H1 (cell line): ENCODE results near the gene ACACA. TPM values are rescaled to one million over a fixed set of nuclear protein-coding genes. Genes with fewer than 3 reads are reported as not detected.

Experiments used
- TAF7 ChIP-seq: optimal IDR thresholded peaks from 2 replicates; pipeline ENCODE3; 2011; ENCODE audit warnings: low read depth, mild to moderate bottlenecking, inconsistent platforms, low read length, moderate library complexity, borderline replicate concordance
- polyA plus RNA-seq, 7 experiments: library from polyadenylated mRNA; depleted of rRNA in 3 of 7; stranded (reverse) in 5 of 7; unstranded in 2 of 7; fragments of >200 nt in 5 of 7; fragments of 200-250 nt in 2 of 7; gene quantifications; 1 replicate in 5 of 7; 2 replicates in 1 of 7; 4 replicates in 1 of 7; pipeline versions ENCODE4 v1.2.1 to v1.2.3, GENCODE V29; 2011 to 2013; ENCODE audit warnings: missing spikeins in 2 of 7, mixed read lengths in 2 of 7
- total RNA-seq: library from RNA; stranded (reverse); fragmentation: NEBNext Ultra II Directional; extraction: Animal tissue kit (Norgen Biotek cat#: 25700); gene quantifications from 2 replicates; pipeline ENCODE4 v1.2.1, GENCODE V29; 2021
- TF ChIP-seq, protein P1 (sequence below): IDR thresholded peaks from 2 replicates; pipeline ENCODE4 v1.6.1; 2011; ENCODE audit warnings: low read depth, mild to moderate bottlenecking, low read length; ENCODE audit not compliant: insufficient read depth

ACACA gene
- total and polyA plus RNA-seq, 2 of the 8 experiments (the other 6 are each of a cell fraction or from before 2014, with no cell fraction given) = 74.0 to 160 TPM

DNA sequence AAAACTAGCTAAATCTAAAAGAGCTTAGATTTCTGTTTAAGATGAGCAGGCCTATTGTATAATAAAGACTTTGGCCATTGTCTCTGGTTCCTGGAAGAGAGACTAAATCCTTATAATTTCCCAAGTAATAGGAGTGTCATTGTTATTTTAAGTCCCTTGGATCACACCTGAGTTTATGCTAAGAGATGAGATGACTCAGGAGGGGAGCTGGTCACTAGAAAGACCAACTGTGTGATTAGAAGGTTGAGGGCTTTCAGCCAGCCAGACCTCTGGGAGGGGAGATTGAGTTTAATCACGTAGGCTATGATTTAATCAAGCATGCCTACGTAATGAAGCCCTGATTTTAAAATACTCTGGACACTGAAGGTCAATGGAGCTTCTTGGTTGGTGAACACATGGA is 187.8 kb downstream of the ACACA start (continued):
- TF ChIP-seq, protein P1, sequence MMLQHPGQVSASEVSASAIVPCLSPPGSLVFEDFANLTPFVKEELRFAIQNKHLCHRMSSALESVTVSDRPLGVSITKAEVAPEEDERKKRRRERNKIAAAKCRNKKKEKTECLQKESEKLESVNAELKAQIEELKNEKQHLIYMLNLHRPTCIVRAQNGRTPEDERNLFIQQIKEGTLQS = no peak
- TF ChIP-seq TAF7 = no peak
